GM19240 (cell line): ENCODE data around the gene MYCBPAP.

Experiments used
- DNase-seq: peaks from one replicate; pipeline ENCODE4 v3.0.0; 2011; ENCODE audit warnings: low spot score; ENCODE audit not compliant: insufficient read length

Gene MYCBPAP

DNA sequence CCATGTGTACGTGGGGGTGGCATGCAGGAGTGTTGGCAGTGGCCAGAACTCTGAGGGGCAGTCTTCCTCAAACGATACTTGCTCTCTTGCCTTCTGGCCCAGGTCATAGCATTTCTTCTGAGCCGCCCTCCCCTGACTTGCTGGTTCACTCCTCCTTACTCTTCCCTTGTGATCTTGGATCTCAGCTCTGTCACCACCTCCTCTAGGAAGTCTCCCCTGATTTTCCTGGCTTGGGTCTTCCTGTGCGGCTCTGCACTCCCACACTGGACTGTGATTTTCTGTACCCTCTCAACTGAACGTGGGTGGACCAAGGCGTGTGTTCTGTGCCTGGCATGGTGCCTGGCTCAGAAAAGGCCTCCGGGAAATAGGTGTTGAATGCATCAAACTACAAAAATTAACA lies 27.2 kb downstream of the MYCBPAP start:
- no peak for DNase-seq

DNA sequence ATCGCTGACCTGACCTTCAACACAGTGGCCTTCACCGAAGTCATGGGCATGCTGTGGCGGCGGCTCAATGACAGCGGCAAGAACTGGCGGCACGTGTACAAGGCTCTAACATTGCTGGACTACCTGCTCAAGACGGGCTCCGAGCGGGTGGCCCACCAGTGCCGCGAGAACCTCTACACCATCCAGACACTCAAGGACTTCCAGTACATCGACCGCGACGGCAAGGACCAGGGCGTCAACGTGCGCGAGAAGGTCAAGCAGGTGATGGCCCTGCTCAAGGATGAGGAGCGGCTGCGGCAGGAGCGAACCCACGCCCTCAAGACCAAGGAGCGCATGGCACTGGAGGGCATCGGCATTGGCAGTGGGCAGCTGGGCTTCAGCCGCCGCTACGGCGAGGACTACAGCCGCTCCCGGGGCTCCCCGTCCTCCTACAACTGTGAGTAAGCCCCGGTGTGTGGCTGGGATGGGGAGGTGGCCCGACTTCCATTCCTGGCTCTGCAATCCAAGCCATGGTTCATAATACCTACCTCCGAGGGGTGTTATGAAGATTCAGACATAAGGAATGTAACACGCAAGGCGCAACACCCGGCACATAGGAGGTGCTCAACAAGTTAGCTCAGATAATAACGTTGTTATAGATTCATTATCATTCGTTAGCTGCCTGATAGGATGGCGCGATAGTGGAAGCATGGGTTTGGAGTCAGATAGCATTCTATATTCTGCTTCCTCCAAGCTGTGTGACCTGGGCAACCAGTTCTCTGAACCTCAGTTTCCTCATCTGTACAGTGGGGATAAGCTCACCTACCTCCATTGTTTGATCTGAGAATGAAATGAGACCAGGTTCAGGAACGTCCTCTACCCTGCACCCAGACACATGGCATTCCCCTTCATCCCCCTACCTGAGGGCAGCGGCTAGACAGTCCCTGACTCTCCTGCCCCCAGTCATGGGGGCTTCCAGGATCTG lies 28.7 kb downstream of the MYCBPAP start:
- DNase-seq = no peak

DNA sequence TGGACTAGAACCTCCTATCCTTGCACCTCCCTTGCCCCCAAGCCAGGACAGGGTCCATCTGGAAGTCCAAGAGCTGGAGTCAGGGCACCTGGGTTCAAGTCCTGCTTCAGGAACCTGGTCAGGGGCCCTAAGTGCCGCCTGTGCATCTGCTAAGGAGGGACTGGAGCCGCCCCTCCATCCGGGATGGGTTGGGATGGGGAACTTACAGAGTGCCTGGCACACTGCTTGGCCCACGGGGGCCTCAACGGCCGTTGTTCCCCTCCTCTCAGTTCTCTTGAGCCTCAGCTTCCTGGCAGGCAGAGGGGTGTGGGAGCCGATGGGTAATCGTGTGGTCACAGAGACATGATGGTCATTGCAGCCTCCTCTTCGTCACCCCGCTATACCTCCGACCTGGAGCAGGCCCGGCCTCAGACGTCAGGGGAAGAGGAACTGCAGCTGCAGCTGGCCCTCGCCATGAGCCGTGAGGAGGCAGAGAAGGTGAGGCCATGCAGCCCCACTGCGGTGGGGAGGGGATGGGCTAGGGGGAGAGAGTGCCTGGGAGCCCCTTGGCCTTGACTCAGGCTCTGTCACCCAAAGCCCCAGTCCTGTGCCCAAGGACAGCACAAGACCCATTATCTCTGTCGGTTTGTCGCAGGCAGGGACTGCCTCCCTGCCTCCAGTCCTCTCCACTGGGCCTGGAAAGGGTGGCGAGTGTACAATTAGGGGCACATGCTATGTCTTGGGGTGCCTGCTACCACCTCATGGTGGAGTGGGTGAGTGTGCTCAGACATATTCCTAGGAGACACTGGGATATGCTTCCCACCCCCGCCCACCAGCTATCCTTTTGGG lies 29.7 kb downstream of the MYCBPAP start:
- no peak for DNase-seq

DNA sequence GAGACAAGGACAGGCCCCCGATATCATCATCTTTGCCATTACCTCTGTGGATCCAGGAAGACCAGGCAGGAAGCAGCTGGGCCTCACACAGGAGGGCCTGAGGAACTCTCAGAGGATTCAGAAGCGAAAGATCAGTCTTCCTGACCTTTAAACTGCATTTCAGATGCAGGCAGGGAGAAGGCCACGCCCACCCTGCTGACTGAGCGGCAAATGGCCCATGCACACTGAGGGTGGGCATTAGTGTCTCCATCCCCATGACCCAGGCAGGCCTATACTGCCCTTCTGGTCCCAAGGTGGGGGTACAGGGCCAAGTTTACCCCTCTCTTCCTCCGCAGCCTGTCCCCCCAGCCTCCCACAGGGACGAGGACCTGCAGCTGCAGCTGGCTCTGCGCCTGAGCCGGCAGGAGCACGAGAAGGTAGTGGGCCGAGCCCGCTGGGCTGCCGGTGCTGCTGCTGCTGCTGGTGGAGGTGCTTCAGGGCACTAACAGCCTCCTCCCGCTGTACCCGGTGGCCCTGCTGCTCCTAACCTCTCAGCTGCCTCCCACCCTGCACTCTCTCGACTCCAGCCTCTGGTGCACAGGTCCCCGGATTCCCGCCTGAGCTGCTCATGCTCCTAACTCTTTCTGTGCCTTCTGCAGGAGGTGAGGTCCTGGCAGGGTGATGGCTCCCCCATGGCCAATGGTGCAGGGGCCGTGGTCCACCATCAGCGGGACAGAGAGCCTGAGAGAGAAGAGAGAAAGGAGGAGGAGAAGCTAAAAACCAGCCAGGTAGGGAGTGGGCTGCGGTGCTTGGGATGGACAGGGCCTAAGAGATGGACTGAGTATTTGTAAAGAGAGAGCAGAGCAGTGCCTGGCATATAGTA lies 30.5 kb downstream of the MYCBPAP start:
- no peak for DNase-seq

DNA sequence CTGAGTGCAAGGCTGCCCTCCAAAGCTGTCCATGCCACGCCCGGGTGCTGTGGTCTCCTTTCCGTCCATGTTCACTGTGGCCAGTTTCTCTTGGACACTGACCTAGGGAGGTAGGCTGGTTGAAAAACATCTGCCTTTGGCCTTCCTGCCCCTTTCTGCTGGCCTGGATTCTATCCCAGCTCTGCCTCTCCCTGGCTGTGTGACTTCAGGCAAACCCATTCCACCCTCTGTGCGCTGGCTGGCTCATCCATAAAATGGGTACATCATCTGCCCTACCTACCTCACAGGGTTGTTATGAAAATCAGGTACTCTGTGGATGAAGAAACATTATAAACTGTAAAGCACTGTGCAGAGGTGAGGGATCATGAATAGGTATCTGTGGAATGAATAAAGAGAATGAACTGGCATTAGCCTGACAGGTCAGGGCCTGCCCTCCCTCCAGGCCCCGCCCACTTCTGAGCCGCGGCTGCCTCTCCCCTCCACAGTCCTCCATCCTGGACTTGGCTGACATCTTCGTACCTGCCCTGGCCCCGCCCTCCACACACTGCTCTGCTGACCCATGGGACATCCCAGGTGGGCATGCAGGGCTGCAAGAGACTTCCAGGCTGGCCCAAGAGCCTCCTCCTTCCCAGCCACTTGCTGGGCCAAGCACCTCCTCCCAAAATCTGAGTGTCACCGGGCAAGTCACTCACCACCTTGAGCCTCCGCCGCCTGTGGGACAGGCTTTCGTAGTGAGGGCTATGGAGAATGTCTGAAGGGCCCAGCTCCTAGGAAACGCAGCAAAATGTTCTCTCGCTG lies 31.7 kb downstream of the MYCBPAP start:
- DNase-seq = no peak

DNA sequence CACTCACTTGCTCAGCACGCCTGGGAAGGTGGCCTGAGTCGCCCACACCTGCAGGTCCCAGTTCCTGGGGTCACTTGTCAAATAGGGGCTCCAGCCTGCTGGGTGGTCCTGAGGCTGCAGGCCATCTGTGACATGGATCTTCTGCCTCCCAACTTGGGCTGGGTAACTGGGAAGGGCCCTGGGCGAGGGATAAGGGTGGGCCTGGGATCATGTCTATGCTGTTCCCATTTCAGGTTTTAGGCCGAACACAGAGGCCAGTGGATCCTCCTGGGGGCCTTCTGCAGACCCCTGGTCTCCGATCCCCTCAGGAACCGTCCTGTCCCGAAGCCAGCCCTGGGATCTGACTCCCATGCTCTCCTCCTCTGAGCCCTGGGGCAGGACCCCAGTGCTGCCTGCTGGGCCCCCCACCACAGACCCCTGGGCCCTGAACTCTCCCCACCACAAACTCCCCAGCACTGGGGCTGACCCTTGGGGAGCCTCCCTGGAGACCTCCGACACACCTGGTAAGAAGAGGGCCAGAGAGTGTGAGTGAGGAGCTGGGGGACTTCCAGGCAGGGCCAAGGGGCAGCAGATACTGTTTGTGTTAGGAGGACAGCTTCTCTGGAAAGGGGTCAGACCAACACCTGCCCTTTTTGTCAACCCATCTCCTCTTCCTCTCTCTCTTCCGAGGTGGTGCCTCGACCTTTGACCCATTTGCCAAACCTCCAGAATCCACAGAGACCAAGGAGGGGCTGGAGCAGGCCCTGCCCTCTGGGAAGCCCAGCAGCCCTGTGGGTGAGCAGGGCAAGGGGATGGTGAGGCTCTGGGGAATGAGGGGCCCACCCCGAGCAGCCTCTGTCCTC lies 32.5 kb downstream of the MYCBPAP start:
- no peak for DNase-seq

DNA sequence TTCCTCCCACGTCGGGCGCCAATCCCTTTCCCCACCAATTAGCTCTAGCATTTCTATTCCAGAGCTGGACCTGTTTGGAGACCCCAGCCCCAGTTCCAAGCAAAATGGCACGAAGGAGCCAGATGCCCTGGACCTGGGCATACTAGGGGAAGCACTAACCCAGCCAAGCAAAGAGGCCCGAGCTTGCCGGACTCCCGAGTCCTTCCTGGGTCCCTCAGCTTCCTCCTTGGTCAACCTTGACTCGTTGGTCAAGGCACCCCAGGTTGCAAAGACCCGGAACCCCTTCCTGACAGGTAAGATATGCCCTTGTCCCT lies 33.1 kb downstream of the MYCBPAP start:
- DNase-seq = no peak

DNA sequence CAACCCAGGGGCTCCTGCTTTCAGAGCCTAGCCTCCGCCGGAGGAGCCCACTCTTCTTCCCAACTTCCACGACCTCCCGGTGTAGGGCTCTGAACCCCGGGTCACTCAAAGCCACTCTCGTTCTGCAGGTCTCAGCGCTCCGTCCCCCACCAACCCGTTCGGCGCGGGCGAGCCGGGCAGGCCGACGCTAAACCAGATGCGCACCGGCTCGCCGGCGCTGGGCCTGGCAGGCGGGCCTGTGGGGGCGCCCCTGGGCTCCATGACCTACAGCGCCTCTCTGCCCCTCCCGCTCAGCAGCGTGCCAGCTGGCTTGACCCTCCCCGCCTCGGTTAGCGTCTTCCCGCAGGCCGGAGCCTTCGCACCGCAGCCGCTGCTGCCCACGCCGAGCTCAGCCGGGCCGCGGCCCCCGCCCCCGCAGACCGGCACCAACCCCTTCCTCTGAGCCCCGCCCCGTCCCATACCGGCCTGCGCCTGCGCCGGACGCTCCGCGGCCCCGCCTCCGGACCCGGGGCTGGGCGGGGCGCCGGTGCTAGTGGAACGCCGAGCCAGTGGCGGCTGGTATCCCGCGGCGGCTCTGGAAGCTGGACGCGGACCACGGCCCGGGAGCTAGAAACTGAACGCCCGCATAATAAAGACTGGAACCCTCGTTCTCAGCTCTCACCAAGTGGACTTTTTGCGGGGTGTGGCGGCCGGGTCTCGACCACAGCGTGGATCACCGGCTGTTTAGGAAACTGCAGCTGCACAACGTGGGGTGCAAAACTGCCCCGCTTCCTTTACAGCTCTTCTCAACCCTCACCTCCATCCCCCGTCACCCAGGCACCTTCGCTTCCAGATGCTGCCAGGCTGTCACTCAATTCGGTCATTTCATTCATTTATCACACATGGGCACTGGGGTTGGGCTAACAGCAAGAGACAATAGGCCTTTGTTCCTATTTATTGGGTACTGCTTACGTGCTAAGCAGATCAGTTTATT lies 33.8 kb downstream of the MYCBPAP start:
- peak; percentile 94 for DNase-seq

DNA sequence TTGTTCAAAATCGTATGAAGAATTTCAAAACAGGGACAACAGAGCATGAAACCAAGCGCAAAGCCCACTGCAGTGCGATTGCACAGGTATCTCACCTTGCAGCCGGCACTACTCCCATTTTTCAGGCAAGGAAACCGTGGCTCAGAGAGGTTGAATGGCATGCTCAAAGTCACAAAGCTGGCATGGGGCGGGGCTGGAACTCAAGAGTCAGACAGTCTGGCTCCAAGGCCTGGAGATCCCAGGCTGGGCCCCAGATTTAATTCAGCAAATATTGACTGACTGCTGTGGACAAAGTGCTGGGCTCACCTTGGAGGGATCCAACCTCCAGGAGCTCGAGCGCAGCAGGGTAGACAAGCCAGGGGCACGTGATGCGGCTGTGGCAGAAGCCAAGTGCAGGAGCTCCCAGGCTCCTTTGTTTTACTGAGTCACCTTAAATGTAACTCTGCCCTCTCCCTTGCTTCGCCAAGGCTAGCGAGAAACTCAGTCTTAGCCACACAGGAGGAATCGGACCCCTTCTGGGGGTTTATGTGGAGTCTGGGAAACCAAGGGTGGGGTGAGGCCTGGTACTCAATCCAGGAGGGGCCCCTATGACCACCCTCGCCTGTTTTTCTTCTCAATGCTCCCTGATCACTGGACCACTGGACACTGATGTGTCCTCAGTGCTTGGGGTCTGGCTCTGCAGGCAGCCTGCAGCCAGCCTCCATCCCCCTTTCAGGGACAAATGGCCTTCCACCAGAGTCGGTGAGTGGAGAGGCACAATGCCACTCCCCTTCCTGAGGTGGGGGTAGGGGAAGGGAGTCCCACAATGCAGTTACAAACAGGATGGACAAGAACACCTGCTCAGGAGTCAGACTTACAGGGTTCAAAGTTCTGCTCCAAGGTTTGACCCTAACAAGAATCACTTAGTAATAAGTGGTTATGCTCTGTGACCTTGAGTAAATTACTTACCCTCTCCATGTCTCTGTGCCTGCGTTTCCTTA lies 34.8 kb downstream of the MYCBPAP start:
- no peak for DNase-seq

DNA sequence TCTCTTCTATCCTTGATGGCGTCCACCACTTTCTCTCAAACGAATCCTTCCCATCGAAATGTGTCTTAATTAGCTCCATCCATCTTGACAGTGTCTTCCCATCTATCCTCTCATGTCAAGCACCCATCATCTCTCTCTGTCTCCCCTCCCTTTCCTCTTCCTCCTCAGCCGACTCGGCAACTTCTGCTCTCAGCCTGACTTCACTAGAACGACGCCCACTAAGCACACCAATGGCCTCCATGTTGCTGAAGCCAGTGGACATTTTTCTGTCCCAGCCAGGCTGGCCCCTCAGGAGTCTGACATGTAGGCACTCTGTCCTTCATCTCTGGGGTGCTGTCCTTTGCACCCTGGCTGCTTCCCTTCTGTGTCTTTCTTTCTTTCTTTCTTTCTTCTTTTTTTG lies 36.3 kb downstream of the MYCBPAP start:
- DNase-seq = no peak

DNA sequence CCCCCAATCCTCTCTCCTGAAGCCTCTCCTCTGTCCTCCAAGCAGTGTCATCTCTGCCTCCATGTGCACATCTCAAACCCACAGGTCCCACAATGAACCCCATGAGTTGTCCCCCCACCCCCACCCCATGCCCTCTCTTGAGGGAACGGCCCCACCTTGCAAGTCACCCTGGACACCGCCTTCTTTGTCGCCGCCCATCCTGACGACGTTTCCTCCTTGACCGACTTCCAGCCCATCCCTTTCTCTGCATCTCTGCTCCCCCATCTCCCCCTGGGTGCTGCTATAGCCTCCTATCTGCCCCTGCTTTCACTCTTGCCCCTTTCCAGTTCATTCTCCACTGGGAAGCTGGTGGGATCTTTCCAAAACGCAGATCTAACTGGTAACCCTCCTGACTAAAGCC lies 37.1 kb downstream of the MYCBPAP start:
- DNase-seq = no peak

DNA sequence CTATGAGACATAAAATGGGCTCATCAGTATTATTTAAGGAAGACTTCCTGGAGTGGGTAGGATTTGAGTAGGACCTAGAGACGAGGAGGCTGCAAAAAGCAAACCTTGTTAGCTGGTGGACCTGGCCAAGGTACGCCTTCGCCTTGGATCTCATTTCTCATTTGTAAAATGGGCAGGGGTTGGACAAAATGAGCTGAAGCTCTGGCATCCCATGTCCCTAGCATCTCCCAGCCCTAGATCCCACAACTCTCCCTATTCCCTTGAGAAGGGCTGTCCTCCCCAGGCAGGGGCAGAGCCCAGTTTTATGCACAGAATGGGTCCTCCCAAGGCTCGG lies 38.4 kb downstream of the MYCBPAP start:
- DNase-seq = no peak

DNA sequence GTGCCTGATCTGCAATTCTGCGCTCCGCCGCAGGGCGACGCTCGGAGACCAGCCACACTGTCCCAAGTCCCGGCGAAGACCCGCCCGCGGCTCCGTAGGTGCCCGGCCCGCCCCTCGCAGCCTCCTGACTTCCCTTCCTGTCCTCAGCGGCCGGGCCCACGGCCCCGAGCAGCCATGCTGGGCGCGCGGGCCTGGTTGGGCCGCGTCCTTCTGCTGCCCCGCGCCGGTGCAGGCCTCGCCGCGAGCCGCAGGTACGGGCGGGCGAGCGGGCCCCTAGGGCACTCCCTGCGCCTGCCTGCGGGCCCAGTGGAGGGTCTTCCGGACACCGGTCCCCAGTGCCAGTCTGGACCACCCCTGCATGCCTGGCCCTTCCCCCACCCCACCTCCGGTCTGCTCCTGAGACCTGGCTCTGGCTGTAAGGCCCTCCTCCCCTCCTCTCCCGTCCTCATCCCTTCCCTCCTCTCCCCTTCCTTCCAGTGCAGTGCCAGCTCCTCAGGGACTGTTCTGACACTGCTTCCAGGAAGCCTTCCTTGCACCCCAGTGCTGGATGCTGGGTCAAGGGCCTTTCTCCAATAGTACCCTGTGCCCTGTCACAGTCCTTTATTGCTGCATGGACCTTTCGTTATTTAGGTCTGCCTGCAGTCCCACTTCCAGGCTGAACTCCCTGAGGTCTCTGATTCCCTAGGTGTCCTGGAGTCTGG lies 38.9 kb downstream of the MYCBPAP start, which contains the start of gene SPATA20:
TSS of gene SPATA20 (plus strand) at position 140 of the 701 bp plus-strand sequence. CDS start at position 175, 35 bp downstream.
- DNase-seq = peak; percentile 67

DNA sequence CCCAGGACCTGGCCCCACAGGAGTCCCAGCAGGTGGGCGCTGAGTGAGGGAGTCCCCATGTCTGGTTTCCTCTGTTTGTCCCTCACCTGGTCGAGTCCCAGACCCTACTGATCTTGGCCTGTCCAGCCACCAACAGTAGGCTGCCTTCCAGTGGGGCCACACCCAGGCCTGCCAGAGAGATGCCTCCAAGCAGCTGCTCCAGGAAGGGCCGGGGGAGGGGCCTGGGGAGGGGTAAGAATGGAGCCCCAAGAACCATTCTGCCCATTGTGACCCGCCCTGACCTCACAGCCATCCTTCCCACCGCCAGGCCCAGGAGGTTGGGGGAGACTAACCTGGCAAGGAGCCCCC lies 39.5 kb downstream of the MYCBPAP start:
- DNase-seq = no peak

DNA sequence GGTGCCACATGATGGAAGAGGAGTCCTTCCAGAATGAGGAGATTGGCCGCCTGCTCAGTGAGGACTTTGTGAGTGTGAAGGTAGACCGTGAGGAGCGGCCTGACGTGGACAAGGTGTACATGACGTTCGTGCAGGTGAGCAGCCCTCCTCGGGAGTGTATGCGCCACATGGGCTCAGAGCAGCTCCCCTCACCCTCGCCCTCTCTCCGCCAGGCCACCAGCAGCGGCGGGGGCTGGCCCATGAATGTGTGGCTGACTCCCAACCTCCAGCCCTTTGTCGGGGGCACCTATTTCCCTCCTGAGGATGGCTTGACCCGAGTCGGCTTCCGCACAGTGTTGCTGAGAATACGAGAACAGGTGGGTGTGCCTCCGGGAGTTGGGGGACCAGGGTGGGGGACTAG lies 40.6 kb downstream of the MYCBPAP start:
- no peak for DNase-seq

DNA sequence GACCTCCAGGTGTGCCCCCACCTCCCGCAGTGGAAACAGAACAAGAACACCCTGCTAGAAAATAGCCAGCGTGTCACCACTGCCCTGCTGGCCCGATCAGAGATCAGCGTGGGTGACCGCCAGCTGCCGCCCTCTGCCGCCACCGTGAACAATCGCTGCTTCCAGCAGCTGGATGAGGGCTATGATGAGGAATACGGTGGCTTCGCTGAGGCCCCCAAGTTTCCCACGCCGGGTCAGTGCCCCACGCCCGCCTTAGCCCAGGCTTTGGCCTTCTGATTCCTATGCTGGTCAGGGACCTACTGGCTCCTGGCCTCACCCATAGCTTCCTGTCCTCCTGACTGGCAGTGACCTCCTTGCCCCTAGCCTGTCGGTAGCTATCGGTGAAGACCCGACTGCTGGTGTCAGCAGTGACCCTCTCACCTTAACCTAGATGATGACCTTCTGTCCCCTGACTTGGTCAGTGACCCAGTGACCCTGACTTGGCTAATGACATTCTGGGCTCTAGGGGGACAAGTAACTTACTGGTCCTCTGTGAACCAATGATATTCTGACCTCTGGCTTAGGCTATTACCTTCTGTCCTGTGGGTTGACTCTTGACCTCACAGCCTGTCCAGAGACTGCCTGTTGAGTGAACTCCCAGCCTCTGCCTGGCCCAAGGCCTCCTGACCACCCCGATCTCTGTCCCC lies 41.2 kb downstream of the MYCBPAP start:
- no peak for DNase-seq
